Right lobe of liver (tissue), 6 donors: ENCODE data around the gene LRRC1. TPM values are rescaled to one million over a fixed set of nuclear protein-coding genes. Genes with fewer than 3 reads are reported as not detected.
A peak's percentile ranks its signal among the peaks of the same experiment; 100 is the strongest.

Source experiments
- ATAC-seq, 4 donors: fragments of 200-7000 bp; cut with Tn5 transposase; one replicate each; pipeline ENCODE4 v1.9.1; 2020; ENCODE audit warnings: mild to moderate bottlenecking in 4 of 4, moderate library complexity in 4 of 4
- DNase-seq, 3 donors: peaks; one replicate each; pipeline ENCODE4 v3.0.0-alpha.2; 2020
- H3K27ac ChIP-seq, 3 donors: fragments of 200-600 bp; one replicate each; pipeline ENCODE4 v1.8.0; 2022
- H3K27me3 ChIP-seq, 2 donors: fragments of 200-600 bp; one replicate each; pipeline ENCODE4 v1.8.0; 2022
- H3K36me3 ChIP-seq, 4 donors: fragments of 200-600 bp; sonication (generic) in 1 of 4; one replicate each; pipeline versions ENCODE4 v1.5.1 to v1.8.0; 2017 to 2022; ENCODE audit warnings: control low read depth in 1 of 4
- H3K4me1 ChIP-seq, 4 donors: fragments of 200-600 bp; sonication (generic) in 1 of 4; one replicate each; pipeline versions ENCODE4 v1.5.1 to v1.8.0; 2017 to 2022; ENCODE audit warnings: control low read depth in 1 of 4
- H3K4me3 ChIP-seq, 3 donors: fragments of 200-600 bp; one replicate each; pipeline ENCODE4 v1.8.0; 2022
- H3K9me3 ChIP-seq, 4 donors: fragments of 200-600 bp; sonication (generic) in 1 of 4; one replicate each; pipeline versions ENCODE4 v1.5.1 to v1.8.0; 2017 to 2022; ENCODE audit warnings: control low read depth in 1 of 4
- POLR2A ChIP-seq: fragments of 450-650 bp; IDR thresholded peaks from one replicate; pipeline ENCODE4 v1.6.1; 2017; ENCODE audit warnings: antibody characterized with exemption, mild to moderate bottlenecking
- WGBS: methylation state at CpG from one replicate; pipeline ENCODE4 v1.1.6; 2018; ENCODE audit warnings: low coverage, low lambda C conversion rate; ENCODE audit not compliant: insufficient coverage; ENCODE audit errors: missing lambda C conversion rate; 5-methylcytosine and 5-hydroxymethylcytosine counted together
- intact Hi-C, 2 donors: fragments of 100-400 bp; cut with DNase I; formaldehyde crosslinking; loops; one replicate each; pipeline versions ENCODE4 v1.11.2 to v1.14.1; 2022
- total RNA-seq, 6 experiments: library from RNA; depleted of rRNA in 2 of 6; stranded (reverse); fragments of >200 nt in 2 of 6; fragmentation: NEBNext Ultra II Directional in 3 of 6; extraction: Animal tissue kit (Norgen Biotek cat#: 25700) in 3 of 6; gene quantifications; one replicate each; pipeline versions ENCODE4 v1.1.0 to v1.2.4, GENCODE V29; 2016 to 2023
- TF ChIP-seq, protein P1 (sequence below), 4 donors: fragments of 200-600 bp in 3 of 4; fragments of 450-650 bp in 1 of 4; IDR thresholded peaks; one replicate each; pipeline versions ENCODE4 v1.5.1 to v1.8.0; 2016 to 2022; ENCODE audit warnings: antibody characterized with exemption in 4 of 4, mild to moderate bottlenecking in 2 of 4
- donor health status: DM: no; HTN: yes; CAD: no.
- donor health status: DM: no; HTN: no; CAD: no.
- donor health status: DM: no; HTN: no; CAD: no.
- donor health status: DM: no; HTN: yes; CAD: no.
- donor health status: DM: no; HTN: yes; CAD: no.

The LRRC1 gene
- total RNA-seq, 6 experiments from 2014 or later, result 0.46 to 3.2 (median 1.4) TPM

- DNase-seq (no peak), ATAC-seq (no peak)
- Histone ChIP-seq H3K9me3 (no peaks in the 10 kb centered on the region), H3K4me1 (no peaks in the 10 kb centered on the region), H3K27me3 (no peaks in the 10 kb centered on the region), H3K36me3 (no peaks in the 10 kb centered on the region), H3K4me3 (no peak overlapping the region), H3K27ac (no peak overlapping the region)
- 68% methylated on average over 2 of the region's 2 CpGs for WGBS
- intact Hi-C loops, result no loop called here
- TF ChIP-seq, protein P1, sequence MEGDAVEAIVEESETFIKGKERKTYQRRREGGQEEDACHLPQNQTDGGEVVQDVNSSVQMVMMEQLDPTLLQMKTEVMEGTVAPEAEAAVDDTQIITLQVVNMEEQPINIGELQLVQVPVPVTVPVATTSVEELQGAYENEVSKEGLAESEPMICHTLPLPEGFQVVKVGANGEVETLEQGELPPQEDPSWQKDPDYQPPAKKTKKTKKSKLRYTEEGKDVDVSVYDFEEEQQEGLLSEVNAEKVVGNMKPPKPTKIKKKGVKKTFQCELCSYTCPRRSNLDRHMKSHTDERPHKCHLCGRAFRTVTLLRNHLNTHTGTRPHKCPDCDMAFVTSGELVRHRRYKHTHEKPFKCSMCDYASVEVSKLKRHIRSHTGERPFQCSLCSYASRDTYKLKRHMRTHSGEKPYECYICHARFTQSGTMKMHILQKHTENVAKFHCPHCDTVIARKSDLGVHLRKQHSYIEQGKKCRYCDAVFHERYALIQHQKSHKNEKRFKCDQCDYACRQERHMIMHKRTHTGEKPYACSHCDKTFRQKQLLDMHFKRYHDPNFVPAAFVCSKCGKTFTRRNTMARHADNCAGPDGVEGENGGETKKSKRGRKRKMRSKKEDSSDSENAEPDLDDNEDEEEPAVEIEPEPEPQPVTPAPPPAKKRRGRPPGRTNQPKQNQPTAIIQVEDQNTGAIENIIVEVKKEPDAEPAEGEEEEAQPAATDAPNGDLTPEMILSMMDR (IDR thresholded peaks at IDR 0.05), result no peak
- no peak for TF ChIP-seq POLR2A
Observed at GRCh38 chr6:53850527-53850926, 55.7 kb downstream of the LRRC1 start.

GRCh38 chr6:53851561-53851960, 56.8 kb downstream of the LRRC1 start:
- Histone ChIP-seq H3K27me3 (no peaks in the 10 kb centered on the region), H3K9me3 (no peaks in the 10 kb centered on the region), H3K36me3 (no peaks in the 10 kb centered on the region), H3K4me1 (no peaks in the 10 kb centered on the region), H3K4me3 (no peak overlapping the region), H3K27ac (no peak overlapping the region)
- DNase-seq (no peak), ATAC-seq (no peak)
- TF ChIP-seq, protein P1 (IDR thresholded peaks at IDR 0.05), result no peak
- TF ChIP-seq POLR2A, result no peak
- intact Hi-C loops, result no loop called here
- WGBS, result 91% methylated on average over 2 of the region's 2 CpGs

- H3K4me3 ChIP-seq, result no peak overlapping the region
- 83% methylated on average over 2 of the region's 2 CpGs for WGBS
- no peak overlapping the region for H3K27ac ChIP-seq
- TF ChIP-seq, protein P1 (IDR thresholded peaks at IDR 0.05), result no peak
- no peak for TF ChIP-seq POLR2A
- no peak for ATAC-seq
- no peaks in the 10 kb centered on the region for H3K9me3 ChIP-seq
- intact Hi-C loops, result no loop called here
- no peak for DNase-seq
- H3K36me3 ChIP-seq, result no peaks in the 10 kb centered on the region
- no peaks in the 10 kb centered on the region for H3K4me1 ChIP-seq
- H3K27me3 ChIP-seq, result no peaks in the 10 kb centered on the region
Observed at GRCh38 chr6:53852805-53853204, 58.0 kb downstream of the LRRC1 start.

GRCh38 chr6:53854843-53855567, 60.2 kb downstream of the LRRC1 start:
- Histone ChIP-seq H3K9me3 (no peaks in the 10 kb centered on the region), H3K4me1 (no peaks in the 10 kb centered on the region), H3K36me3 (no peaks in the 10 kb centered on the region), H3K27ac (no peak overlapping the region), H3K4me3 (no peak overlapping the region), H3K27me3 (no peaks in the 10 kb centered on the region)
- no peak for DNase-seq
- TF ChIP-seq POLR2A, result no peak
- TF ChIP-seq, protein P1 (IDR thresholded peaks at IDR 0.05), result no peak
- WGBS, result 53% methylated on average over 3 of the region's 5 CpGs
- intact Hi-C loops, result no loop called here
- peak in 3 of 4 donors; percentile 23 to 97 (median 44) for ATAC-seq
